ENCODE results near the gene CLDN4.

Gene CLDN4

GRCh38 chr7:73876973-73877372 is 46.2 kb downstream of the CLDN4 start:
- DNase-seq: no peak

GRCh38 chr7:73879977-73880681 is 49.3 kb downstream of the CLDN4 start:
- DNase-seq: no peak

DNA sequence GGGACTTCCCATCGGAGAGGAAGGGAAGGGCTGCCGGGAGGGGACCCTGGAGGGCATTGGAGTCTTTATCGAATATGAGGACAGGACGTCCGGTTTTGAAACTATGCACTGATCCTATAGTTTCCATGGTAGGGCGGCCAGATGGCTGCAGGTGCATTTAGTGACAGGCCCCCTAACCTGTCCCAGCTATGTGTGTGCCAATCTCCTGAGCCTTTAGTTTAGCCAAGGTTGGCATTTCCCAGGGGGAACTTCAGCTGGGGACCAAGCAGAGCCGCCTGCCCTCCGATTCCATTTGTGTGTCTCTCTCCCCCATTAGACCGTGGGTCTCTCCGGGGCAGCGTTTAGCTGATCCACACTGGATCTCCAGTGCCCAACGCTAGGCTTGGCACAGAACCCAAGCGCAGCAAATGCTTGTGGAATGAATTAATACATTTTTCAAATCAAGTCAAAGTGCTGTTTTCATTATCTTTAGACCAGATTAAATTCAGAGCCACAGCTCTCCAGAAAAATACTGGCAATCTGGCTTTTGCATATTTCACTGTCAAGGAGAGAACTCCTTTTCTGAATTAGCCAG is 50.0 kb downstream of the CLDN4 start:
- no peak for DNase-seq

- DNase-seq: no peak
Observed at GRCh38 chr7:73881352-73882046, 50.7 kb downstream of the CLDN4 start.

DNA sequence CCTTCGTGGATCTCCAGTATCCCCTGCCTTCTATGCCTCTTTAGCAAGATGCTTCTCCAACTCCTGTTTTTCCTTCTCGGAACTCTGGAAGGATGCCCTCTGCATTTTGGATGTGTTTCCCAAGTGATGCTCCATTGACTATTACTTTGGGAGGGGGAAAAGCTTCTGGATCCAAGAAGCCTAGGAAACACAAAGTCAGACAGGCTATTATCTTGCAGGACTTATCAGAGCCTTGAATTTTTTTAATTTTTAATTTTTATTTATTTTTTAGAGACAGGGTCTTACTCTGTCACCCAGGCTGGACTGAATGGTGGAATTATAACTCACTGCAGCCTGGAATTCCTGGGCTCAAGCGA is 51.2 kb downstream of the CLDN4 start:
- DNase-seq: no peak

Data from amniotic stem cell (primary cell).